Endodermal cell (in vitro differentiated cells): ENCODE data around the gene TBC1D8. TPM values are rescaled to one million over a fixed set of nuclear protein-coding genes. Genes with fewer than 3 reads are reported as not detected.

Source experiments
- DNase-seq: peaks from one replicate; pipeline ENCODE4 v3.0.0-alpha.2; 2017
- H3K27ac ChIP-seq: 2 replicates; pipeline ENCODE4 v1.5.1; 2013; ENCODE audit warnings: mild to moderate bottlenecking, low read depth, low read length, moderate library complexity
- H3K27me3 ChIP-seq: 2 replicates; pipeline ENCODE4 v1.6.1; 2013; ENCODE audit warnings: mild to moderate bottlenecking, low read length, moderate library complexity; ENCODE audit not compliant: insufficient read depth, control insufficient read depth, poor library complexity, severe bottlenecking
- H3K36me3 ChIP-seq: 2 replicates; pipeline ENCODE4 v1.7.0; 2013; ENCODE audit warnings: mild to moderate bottlenecking, low read length, moderate library complexity; ENCODE audit not compliant: control insufficient read depth, insufficient read depth
- H3K4me1 ChIP-seq: one replicate; pipeline ENCODE4 v1.7.0; 2013; ENCODE audit warnings: low read length; ENCODE audit not compliant: control insufficient read depth, insufficient read depth
- H3K4me3 ChIP-seq: 2 replicates; pipeline ENCODE4 v1.5.1; 2013; ENCODE audit warnings: mild to moderate bottlenecking, low read length, moderate library complexity
- H3K9ac ChIP-seq: 2 replicates; pipeline ENCODE4 v1.6.1; 2013; ENCODE audit warnings: mild to moderate bottlenecking, low read length, moderate library complexity; ENCODE audit not compliant: poor library complexity, severe bottlenecking; ENCODE audit errors: extremely low read depth
- H3K9me3 ChIP-seq: 2 replicates; pipeline ENCODE4 v1.6.1; 2013; ENCODE audit warnings: mild to moderate bottlenecking, low read length, moderate library complexity; ENCODE audit not compliant: control insufficient read depth
- H3K27ac Mint-ChIP-seq: 2 replicates; pipeline ENCODE4 v1.8.0; 2020; ENCODE audit warnings: mixed read lengths
- H3K27me3 Mint-ChIP-seq: 2 replicates; pipeline ENCODE4 v1.8.0; 2021; ENCODE audit warnings: mild to moderate bottlenecking, mixed read lengths; ENCODE audit not compliant: insufficient read depth
- H3K36me3 Mint-ChIP-seq: 2 replicates; pipeline ENCODE4 v1.8.0; 2020; ENCODE audit warnings: low read depth, mixed read lengths
- H3K4me1 Mint-ChIP-seq: 2 replicates; pipeline ENCODE4 v1.8.0; 2020; ENCODE audit warnings: mixed read lengths
- H3K4me3 Mint-ChIP-seq: 2 replicates; pipeline ENCODE4 v1.8.0; 2020; ENCODE audit warnings: mild to moderate bottlenecking, moderate library complexity, mixed read lengths
- H3K9me3 Mint-ChIP-seq: 2 replicates; pipeline ENCODE4 v1.8.0; 2020; ENCODE audit warnings: mild to moderate bottlenecking, mixed read lengths
- CTCF ChIP-seq: fragments of 200-600 bp; sonication (generic); conservative IDR thresholded peaks from 2 replicates; pipeline ENCODE4 v1.5.0; 2021; ENCODE audit warnings: antibody characterized with exemption, mild to moderate bottlenecking
- WGBS, 2 experiments: methylation state at CpG; one replicate each; pipeline versions ENCODE4 v1.1.5 to v1.1.7; 2013; ENCODE audit warnings: missing lambda C conversion rate in 2 of 2, mixed read lengths in 1 of 2; ENCODE audit not compliant: insufficient coverage in 1 of 2, insufficient read length in 1 of 2; 5-methylcytosine and 5-hydroxymethylcytosine counted together
- total RNA-seq, 2 donors: library from RNA; stranded (reverse); fragmentation: NEBNext Ultra II Directional in 1 of 2; extraction: Animal tissue kit (Norgen Biotek cat#: 25700) in 1 of 2; gene quantifications; 2 replicates in 1 of 2; 3 replicates in 1 of 2; pipeline ENCODE4 v1.2.1, GENCODE V29; 2021

TBC1D8 gene
- total RNA-seq, 2 donors from 2014 or later: 14.4 to 14.5 TPM

- Mint-ChIP-seq H3K4me3 (no peak overlapping the region), H3K27ac (no peak overlapping the region), H3K4me1 (peaks cover 68% of the 10 kb centered on the region), H3K36me3 (no peaks in the 10 kb centered on the region), H3K27me3 (peaks cover 11% of the 10 kb centered on the region), H3K9me3 (no peaks in the 10 kb centered on the region)
- no peaks in the 10 kb centered on the region for H3K36me3 ChIP-seq
- no peak overlapping the region for H3K27ac ChIP-seq
- H3K9ac ChIP-seq: no peak overlapping the region
- H3K4me3 ChIP-seq: no peak overlapping the region
- no peak for TF ChIP-seq CTCF
- DNase-seq: no peak
- H3K4me1 ChIP-seq: no peaks in the 10 kb centered on the region
- H3K9me3 ChIP-seq: no peaks in the 10 kb centered on the region
- peaks cover 20% of the 10 kb centered on the region for H3K27me3 ChIP-seq
- 92 to 95% methylated on average over 3 to 5 of the region's 5 CpGs for WGBS, 2 experiments
Observed at GRCh38 chr2:101148777-101149176, 2.4 kb downstream of the TBC1D8 start.

GRCh38 chr2:101147971-101148370 is 3.2 kb downstream of the TBC1D8 start:
- no peak for DNase-seq
- H3K27ac Mint-ChIP-seq: no peak overlapping the region
- Histone ChIP-seq H3K9me3 (no peaks in the 10 kb centered on the region), H3K4me1 (no peaks in the 10 kb centered on the region), H3K9ac (no peak overlapping the region), H3K27ac (no peak overlapping the region), H3K4me3 (no peak overlapping the region), H3K36me3 (no peaks in the 10 kb centered on the region), H3K27me3 (peaks cover 20% of the 10 kb centered on the region)
- H3K4me1 Mint-ChIP-seq: peaks cover 68% of the 10 kb centered on the region
- WGBS, 2 experiments: 45% methylated on average over 2 of the region's 2 CpGs; no CpG with 5 or more reads in 1 of the 2 experiments
- H3K4me3 Mint-ChIP-seq: no peak overlapping the region
- no peak for TF ChIP-seq CTCF
- no peaks in the 10 kb centered on the region for H3K36me3 Mint-ChIP-seq
- H3K27me3 Mint-ChIP-seq: peaks cover 11% of the 10 kb centered on the region
- peaks cover 2% of the 10 kb centered on the region for H3K9me3 Mint-ChIP-seq

GRCh38 chr2:101147062-101147461 is 4.1 kb downstream of the TBC1D8 start:
- H3K36me3 ChIP-seq: no peaks in the 10 kb centered on the region
- peaks cover 60% of the 10 kb centered on the region for H3K4me1 Mint-ChIP-seq
- WGBS, 2 experiments: 93 to 100% methylated on average over 3 to 11 of the region's 11 CpGs
- peaks cover 11% of the 10 kb centered on the region for H3K27me3 Mint-ChIP-seq
- DNase-seq: no peak
- peaks cover 7% of the 10 kb centered on the region for H3K9me3 Mint-ChIP-seq
- peaks cover 20% of the 10 kb centered on the region for H3K27me3 ChIP-seq
- no peaks in the 10 kb centered on the region for H3K9me3 ChIP-seq
- H3K27ac ChIP-seq: no peak overlapping the region
- H3K36me3 Mint-ChIP-seq: peaks cover 4% of the 10 kb centered on the region
- H3K4me3 ChIP-seq: no peak overlapping the region
- no peak overlapping the region for H3K27ac Mint-ChIP-seq
- H3K4me1 ChIP-seq: no peaks in the 10 kb centered on the region
- no peak overlapping the region for H3K4me3 Mint-ChIP-seq
- H3K9ac ChIP-seq: no peak overlapping the region
- TF ChIP-seq CTCF: no peak
